Measurements from ENCODE around the gene DDX50.

- TF ChIP-seq POLR2A (IDR thresholded peaks at IDR 0.05) (no peak), CTCF (IDR thresholded peaks at IDR 0.05) (no peak)
These were observed 29.3 kb upstream of the DDX50 start for GRCh38 chr10:68871731-68872342.
